ENCODE data around the gene FAM53B.
"Not testable (repeated sequence)": the region's sequence is repeated elsewhere in the genome, so short reads cannot be mapped to it uniquely, and the experiment has no call there.

FAM53B gene

DNA sequence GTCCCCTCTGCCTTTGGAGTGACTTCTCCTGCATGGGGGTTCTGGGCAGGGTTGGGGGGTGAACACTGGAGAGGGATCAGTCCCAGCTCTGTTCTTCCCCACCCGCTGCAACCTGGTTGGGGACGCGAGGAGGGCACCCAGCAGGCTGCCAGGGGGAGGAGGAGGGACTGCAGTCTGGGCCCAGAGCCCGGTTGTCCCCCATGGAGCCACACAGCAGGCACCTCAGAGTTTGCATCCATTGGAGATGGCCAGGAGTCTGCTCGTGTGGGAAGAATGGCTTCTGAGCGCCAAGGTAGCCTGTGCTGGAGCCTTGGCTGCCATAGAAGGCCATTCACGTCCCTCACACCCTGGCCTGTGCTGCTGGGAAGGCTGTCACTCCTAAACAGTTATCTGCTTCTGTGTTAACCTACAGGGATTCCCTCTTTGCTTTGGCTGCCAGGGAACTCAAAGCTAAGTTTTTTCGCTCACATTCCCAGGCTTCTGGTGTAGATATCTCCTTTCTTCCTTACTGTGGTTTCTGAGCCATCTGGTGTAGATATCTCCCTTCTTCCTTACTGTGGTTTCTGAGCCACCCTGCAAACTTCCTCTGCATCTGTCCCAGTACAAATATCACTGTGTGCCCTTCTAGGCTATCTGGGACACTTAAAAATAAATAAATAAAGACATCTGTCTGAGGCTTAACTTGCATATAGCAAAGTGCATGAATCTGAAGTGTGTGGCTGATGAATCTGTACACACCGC, 148.9 kb downstream of the FAM53B start:
- no peak for DNase-seq

DNA sequence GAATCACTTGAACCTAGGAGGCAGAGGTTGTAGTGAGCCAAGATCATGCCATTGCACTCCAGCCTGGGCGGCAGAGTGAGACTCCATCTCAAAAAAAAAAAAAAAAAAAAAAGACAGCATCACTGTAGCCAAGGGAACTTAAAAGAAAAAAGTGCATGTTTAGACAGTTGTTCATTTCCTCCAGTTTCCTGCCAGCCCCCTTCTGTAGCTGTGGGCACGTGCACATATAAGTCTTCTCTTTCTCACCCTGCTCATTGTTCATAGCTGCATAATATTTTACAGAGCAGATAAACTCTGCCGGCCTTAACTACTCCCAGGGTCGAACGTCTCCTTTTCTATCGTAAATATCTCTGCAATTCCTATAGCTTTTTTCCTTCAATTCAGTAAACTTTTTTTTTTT, 149.9 kb downstream of the FAM53B start:
- no peak for DNase-seq

DNA sequence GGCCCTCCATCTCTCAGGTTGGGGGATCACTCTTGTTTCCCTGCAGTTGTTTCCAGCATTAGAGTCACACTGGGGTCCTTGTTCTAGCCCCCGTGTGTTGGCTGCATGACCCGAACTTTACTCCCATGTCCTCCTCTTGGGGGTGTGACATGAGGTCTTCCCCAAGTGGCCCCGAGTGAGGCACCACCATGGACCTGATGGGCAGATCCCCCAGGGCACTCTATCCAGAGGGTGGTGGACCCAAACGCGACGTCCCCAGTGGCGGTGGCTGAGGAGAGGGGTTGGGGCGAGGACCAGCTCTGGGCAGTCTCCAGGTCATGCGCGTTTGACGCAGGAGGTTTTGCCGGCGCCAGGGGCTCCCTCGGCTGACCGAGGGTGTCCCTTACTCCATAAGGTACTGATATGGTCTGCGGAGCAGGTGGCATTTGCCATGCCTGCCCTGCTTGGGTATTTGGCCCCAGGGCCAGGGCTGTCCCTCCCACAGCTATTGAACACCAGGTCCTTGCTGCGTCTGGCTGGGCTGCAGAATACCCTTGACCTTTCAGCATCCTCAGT, 150.7 kb downstream of the FAM53B start:
- no peak for DNase-seq

DNA sequence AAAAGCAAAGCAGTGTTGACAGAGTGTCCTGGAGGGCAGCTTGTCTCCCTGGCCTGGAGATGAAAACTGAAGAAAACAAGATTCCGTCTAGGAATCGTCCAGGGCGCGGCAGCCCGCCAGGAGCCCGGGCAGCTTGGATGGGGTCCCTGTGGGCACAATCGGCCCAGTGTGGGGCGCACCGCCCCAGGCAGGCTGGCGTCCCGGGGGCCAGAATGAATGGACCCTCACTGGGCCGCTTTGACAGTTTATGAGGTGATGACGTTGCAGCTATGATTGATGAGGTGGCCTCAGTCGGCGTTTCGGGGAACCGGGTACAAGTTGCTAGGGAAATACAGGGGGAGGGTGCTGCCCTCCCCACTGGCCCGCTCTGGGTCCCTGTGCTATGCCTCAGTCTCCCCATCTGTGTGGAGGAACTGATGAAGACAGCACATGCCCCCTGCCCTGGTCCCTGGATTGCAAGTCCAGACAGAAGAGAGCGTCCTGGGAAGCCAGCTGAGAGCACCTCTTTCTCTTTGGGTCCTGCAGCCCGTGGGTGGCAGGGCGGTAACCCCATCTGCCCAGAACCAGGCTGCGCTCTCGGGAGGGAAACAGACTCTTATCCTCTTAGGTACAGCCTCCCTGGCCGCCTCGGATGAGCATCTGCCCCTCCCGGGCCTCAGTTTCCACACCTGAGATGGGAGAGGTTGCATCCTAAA, 151.3 kb downstream of the FAM53B start:
- no peak for DNase-seq

DNA sequence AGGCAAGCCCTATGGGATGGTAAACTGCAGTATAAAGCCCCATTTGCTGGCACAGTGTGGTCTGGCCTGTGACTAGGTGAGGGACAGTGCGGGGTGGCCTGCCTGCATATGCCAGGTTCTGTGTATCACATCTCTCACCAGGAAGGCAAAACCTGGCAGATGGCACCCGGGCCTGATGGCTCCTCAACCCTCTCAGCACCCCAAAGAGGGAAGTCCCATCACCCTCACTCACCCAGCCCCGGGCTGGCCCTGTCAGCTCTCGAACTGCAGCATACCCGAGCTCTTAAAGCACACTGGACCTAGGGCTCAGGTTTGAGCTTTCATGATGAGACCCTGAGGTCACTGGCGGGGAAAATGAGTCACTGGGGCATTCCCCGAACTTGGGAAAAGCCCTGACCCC, 152.1 kb downstream of the FAM53B start:
- DNase-seq: no peak

DNA sequence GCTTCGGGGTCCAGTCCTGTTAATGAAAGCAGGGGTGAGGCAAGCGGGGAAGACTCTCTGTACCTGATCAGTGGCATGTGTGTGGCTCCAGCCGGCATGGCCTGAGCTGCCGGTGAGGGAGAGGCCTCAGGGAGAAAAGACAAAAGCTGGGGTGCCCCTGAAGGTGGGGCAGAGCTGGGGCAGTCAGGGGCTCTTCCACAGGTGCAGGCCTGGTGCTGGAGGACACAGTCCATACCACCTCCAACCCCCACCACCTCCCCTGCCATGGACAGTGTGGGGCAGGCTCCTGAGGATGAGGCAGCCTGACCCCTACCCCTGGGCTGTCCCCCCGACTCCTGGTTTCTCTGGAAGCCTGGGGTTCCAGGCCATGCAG, 153.1 kb downstream of the FAM53B start:
- DNase-seq: no peak

DNA sequence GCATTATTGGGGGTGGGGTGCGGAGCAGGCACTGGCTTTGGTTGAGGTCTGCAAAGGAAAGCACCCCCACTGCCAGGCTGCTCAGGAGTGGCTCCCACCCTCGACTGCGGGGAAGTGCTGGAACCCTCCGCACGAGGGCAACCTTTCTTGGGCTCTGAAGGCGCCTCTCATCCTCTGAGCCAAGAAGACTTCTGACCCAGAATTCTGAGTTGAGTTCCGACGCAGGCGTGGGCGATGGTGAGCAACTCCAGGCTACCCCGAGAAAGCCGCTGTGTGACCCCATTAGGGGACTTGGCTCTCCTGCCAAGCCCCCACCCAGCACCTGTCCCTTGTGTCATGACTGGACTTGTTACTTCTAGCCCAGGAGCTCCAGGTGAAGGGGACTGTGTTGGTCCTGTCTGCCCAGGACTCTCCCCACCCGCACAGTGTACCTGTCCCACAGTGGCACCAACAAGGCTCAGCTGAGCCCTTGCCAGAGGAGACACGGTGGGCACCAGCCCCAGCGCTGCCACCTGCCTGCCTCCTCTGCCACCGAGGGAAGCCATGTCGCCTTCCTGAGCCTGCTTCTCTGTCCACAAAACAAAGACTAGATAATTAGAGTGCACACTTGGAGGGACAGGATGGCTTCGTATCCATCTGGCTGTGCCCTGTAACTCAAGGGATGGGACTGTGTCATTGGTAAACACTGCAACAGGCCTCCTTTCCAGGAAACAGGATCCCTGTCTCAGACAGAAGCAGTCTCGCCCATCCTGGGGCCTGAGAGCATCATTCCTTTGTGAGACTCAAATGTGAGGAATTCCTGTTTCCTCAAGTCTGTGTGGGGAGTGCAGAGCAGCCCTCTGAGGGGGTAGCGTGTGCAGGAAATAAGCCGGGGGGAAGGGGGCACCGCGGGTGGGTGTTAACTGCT, 153.7 kb downstream of the FAM53B start:
- DNase-seq: no peak

DNA sequence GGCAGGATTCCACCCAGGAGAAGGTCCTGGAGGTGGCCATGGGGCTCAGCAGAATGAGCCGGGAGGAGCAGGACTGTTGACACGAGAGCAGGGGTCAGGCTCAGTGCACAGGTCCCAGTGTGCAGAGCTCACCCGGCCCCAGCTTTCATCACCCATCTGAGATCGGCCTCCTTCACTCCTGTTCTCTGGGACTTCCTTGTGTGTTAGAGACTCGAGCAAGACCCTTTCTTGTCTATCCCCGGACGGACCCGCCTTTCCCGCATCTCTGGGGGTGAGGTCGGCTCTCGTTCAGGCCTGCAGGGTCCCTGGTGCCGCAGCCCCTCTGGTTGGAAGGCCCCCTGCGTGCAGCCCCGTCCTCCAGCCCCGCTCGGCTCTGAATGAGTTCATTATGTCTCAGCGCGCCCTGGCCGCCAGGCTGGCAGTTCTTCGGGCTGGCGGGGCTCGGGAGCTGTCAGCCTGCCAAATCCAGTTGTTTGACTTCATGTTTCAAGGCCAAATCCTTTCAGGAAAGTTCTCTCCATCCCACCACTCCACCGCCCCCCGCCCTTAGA, 154.6 kb downstream of the FAM53B start:
- DNase-seq: no peak

DNA sequence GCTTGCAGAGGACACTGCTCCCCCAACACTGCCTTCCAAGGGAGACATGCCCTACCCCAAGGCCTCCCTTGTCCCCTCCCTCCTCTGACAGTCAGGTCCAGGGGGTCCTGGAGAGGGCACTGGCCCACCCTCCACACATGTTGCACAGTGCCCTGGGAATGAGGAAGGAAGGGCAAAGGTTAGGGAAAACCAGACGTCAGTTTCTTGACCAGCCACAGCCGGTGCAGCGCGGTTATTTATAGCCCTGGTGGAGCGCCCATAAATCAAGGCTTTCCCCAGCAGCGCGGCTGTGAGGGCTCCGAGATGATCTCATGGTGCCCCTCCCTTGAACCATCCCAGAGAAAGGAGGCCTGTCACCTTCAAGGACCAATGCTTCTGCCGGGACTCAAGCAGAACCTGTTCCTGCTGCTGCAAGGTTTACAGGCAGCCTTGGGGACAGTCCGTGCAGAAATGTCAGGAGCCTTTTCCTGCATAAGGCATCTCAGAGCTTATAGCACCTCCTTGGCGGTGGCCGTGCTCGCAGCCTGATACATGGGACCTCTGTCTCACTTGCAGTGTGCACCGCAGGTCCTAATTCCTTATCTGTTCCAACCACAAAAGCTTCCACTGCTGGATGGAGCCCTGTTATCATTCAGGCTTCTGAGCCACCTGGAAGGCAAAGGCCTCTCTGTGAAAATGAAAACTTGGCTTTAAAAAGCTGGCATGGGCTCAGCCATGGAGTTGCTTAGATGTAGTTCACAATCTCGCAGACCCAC, 155.3 kb downstream of the FAM53B start:
- DNase-seq: no peak

DNA sequence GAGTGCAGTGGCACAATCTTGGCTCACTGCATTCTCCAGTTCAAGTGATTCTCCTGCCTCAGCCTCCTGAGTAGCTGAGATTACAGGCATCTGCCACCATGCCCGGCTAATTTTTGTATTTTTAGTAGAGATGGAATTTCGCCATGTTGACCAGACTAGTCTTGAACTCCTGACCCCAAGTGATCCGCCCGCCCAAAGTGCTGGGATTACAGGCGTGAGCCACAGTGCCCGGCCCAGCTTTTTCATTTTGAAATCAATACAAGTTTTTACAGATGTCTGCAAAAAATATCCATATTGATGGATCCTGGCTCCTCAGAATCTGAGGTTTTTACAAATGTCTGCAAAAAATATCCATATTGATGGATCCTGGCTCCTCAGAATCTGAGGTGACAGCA, 155.8 kb downstream of the FAM53B start:
- DNase-seq: not testable (repeated sequence)

DNA sequence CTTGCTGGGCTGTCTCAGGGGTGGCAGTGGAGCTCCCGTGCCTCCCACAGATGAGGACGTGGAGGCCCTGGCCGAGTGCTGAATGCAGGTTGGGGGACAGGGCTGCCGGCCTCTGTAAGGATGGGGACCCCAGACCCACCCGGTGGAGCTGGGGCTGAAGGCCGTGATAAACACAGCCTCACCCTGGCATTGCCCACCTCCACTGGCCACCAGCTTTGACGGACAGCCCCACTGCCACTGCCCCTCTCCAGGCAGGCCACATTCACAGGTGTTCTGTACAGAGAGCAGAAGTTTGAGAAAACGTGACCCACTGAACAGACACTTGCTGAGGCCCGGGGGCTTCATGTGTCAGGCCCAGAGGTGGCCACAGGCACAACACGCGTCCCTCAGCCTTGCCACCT, 156.4 kb downstream of the FAM53B start:
- DNase-seq: no peak

DNA sequence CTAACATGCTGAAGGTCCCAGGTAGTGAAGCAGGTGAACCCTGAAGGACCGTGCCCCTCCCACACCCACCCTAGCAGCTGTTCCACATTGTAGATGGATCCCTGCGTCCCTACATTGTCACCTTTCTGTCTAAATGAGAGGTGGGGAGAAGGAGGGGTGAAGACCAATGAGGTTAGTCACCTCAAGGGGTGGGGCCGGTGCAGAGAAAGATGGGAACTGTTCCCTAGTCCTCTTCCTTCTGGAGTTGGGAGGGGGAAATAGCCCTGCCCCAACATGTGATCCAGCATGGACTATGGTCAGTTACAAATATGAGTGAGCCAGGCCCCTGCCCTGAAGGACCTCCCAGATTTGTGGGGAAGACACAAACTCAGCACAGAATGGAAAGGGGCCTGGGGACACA, 158.0 kb downstream of the FAM53B start:
- DNase-seq: no peak

DNA sequence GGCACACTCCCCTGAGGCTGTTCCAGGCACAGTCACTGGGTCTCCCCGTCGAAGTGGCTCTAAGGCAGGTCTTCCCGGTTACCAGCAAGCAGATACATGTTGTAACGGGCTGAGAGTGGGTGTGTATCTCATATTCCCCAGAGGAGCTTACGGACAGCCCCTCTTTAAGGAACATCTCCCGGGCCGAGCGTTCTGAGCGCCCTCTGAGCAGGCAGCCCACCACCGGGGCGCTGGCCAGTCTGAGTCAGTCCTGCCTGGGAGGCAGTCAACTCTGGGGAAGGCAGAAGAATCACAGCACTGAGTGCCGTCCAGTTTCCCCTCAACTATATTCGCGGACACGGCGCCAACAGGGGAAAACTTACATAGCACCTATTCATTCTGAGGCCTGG, 165.2 kb downstream of the FAM53B start:
- no peak for DNase-seq

DNA sequence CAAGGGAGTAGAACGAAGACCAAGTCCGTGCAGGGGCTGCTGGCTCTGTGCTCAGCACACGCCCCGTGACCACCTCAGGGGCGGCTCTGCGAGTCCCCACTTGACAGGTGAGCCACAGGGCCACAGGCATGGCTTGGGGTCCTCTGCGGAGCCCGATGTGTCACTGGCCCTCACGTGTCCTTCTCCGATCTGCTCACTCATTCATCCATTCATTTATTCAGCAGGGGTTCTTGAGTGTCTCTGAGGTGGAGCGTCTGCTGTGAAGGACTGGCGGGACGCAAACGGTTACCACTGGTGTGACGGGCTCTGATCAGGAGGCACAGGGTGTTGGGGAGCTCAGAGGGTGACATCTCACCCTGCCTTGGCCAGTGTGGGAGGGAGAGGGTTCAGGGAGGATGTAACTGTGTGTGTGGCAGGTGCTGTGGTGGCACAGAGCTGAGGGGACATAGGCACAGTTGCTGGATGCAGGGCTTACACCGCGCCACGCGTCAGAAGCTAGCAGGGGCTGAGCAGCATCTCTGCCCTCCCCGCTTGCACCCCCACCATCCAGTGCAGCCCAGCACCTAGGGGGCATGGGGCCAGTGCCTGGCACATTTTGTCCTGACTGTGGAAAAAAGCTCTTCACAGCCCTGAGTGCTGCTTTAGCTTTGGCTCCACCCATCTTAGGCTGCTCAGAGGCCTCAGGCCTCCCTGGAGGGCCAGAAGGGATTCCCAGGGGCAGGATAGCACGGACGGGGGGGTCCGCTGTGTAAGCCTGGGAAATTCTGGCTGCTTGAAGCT, 165.8 kb downstream of the FAM53B start:
- DNase-seq: no peak

DNA sequence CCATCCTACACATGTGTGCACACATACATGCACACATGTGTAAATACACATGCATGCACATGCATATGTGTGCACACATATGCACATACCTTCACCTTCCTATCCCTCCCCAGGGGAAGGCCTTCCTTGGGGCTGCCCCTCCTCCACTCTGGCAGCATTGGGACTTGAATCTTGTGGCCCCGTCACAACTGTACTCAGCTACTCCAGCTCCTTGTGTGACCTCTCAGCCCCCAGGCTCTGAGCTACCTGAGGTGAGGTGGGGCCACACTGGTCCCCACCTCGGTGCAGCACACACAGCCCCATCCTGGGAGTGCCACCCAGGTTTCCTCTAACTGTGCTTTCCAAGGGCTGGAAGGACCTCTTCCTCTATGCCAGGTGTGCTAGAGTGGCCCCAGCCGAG, 166.5 kb downstream of the FAM53B start:
- DNase-seq: no peak

DNA sequence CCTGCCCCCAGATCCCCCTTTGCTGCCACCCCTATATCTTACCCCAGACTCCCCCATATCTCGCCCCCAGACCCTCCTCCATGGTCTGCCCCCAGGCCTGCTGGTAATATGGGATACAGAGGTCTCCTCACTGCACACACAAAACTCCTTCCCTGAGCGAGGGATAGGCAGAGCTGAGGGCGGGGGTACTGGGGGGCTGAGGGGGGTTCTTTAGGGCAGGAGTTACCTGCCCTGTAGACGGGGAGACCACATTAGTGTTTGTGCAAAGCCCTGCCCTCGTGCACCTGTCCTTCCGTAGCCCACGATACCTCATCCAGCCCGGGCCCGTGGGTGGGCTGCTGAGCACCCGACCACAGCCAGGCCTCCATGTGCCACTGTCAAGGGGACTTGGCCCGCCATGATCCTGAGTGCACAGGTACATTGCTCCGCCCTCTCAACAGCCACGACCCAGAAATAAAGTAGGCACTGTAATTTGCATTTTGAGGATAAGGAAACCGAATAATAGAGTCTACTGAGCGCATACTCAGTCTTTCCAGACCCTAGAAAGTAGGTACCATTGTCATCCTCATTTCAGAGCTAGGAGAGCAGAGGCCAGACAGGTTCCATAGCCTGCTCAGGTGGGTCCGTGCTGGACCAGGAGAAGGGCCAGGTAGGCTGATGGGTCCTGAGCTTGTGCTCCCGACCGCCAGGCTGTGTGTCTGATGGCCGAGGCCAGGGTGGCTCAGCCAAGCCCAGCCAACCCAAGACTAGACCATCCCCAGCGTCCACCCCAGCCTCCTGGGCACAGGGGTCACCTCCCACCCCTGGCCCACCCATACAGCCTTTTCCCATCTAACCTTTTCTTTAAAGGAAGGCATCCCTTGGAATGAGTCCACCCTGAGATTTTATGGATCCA, 167.4 kb downstream of the FAM53B start:
- DNase-seq: no peak

DNA sequence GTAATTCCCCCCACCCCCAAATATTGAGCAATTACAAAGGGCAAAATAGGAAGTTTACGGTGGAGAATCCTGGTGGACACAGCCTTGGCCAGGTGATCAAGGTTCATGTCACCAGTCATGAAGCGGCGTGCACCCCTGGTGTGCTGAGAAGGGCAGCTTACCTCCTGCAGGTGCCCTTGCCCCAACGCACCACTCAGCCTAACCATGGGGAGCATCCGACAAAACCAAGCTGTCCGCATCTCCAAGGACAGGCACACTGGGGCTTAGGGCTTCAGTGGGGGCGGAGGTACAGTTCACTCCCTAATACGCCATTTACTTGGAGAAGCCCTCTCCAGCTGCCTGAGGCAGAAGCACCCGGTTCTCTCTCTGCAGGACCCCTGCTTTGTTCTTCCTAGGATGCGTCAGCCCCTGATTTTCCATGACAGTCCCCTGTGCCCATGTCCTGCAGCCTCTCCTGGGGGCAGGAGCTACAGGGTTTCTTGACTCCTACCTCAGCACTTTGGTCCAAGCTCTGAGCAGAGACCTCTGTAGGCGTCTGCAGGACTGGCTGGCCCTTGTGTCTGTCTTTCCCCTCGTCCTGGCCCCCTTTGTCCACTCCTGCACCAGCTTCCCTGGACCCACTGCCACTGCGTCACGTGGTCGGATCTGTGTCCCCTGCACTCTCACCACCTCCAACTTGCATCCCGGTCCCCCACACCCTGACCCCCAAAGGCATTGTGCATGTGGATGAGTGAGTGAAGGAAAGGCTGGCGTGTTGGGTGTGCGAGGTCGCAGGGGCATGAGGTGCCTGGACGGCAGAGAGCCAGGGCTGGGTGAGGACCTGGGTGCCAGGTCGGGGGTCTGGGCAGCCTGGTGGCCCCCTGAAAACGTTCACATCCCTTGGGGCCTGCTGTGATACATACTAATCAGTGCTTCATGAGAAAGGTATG, 168.8 kb downstream of the FAM53B start:
- DNase-seq: no peak

DNA sequence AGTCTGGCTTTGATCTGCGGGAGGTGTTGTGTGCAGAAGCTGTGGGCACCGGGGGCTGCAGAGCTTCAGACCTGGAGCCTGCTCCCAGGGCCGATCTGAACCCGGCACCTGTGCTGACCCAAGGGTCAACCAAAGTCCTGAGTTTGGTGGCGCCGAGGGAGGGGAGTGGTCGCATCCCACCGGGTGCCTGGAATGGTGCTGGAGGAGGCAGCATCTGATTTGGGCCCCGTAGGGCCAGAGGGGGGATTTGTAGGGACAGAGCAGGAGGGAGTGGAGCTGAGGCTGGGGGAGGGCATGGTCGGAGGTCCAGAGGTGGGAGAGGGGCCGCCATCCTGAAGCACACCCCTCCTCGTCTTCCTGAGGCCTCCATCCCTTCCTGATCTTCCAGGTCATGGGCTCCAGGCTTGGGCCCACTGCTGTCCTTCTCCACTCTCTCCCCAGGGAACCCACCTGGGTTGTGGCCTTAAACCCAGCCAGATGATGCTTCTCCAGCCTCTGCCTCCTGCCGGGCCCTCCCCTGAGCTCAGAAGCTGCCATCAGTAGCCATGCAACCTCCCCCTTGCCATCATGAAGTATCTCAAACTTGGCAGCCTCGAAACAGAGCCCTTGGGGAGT, 169.6 kb downstream of the FAM53B start:
- no peak for DNase-seq
